ENCODE data around the gene GRM1.

- TF ChIP-seq POLR2A (IDR thresholded peaks at IDR 0.05) = no peak
- TF ChIP-seq CTCF (IDR thresholded peaks at IDR 0.05) = no peak
These were observed 141.0 kb downstream of the GRM1 start for GRCh38 chr6:146169872-146170271.

Measured in adrenal gland (tissue), 5 donors.